ENCODE measurements around the gene POU6F2.

Gene POU6F2

GRCh38 chr7:39069896-39070881, 92.5 kb downstream of the POU6F2 start (continued):
- no peak for TF ChIP-seq ZNF645 (tag by site-specific recombination; IDR thresholded peaks at IDR 0.05)
- no peak for TF ChIP-seq ZBTB8A (tag by site-specific recombination; IDR thresholded peaks at IDR 0.05)
- TF ChIP-seq ZNF302 (tag by site-specific recombination; IDR thresholded peaks at IDR 0.05; ENCODE audit: low read depth) = no peak

- ChIA-PET CTCF (interaction anchor here (0.6 kb wide), 1 partner anchor 14 kb away, joined by 3 read pairs; no protein-coding TSS in a partner anchor), POLR2A (no interaction called here)
- Histone ChIP-seq H3K27ac (ENCODE audit: extremely low read depth, low read depth, low read length) (no peak overlapping the region), H3K9me3 (ENCODE audit: control insufficient read depth, insufficient read depth, low read depth, low read length) (no peaks in the 10 kb centered on the region), H3K4me3 (ENCODE audit: low read depth, low read length) (no peak overlapping the region), H3K4me1 (ENCODE audit: control insufficient read depth, insufficient read depth, low read length) (no peaks in the 10 kb centered on the region), H3K36me3 (ENCODE audit: control insufficient read depth in 2 of 2, insufficient read depth in 1 of 2, low read length in 2 of 2) (no peaks in the 10 kb centered on the region)
- no peak for TF ChIP-seq KLF17 (tag by site-specific recombination; IDR thresholded peaks at IDR 0.05)
- no peak for TF ChIP-seq ZNF394 (tag by site-specific recombination; IDR thresholded peaks at IDR 0.05; ENCODE audit: borderline replicate concordance)
- no peak for TF ChIP-seq ZNF112 (tag by site-specific recombination; IDR thresholded peaks at IDR 0.05)
- TF ChIP-seq ZNF707 (tag by site-specific recombination; IDR thresholded peaks at IDR 0.05) = no peak
- no peak for TF ChIP-seq ZNF280C (tag by site-specific recombination; IDR thresholded peaks at IDR 0.05)
- peak; percentile 21; the same call in 1 of the 2 replicates for TF ChIP-seq ZNF610 (tag by site-specific recombination; IDR thresholded peaks at IDR 0.05; ENCODE audit: borderline replicate concordance)
- TF ChIP-seq ZNF274 (IDR thresholded peaks at IDR 0.05; ENCODE audit: low read length) = no peak
- no peak for TF ChIP-seq ZNF274 (tag by site-specific recombination; IDR thresholded peaks at IDR 0.05; ENCODE audit: borderline replicate concordance)
These were observed 93.4 kb downstream of the POU6F2 start for GRCh38 chr7:39071116-39071515.

- Histone ChIP-seq H3K27ac (ENCODE audit: extremely low read depth, low read depth, low read length) (no peak overlapping the region), H3K4me3 (ENCODE audit: low read depth, low read length) (no peak overlapping the region), H3K4me1 (ENCODE audit: control insufficient read depth, insufficient read depth, low read length) (no peaks in the 10 kb centered on the region), H3K9me3 (ENCODE audit: control insufficient read depth, insufficient read depth, low read depth, low read length) (no peaks in the 10 kb centered on the region), H3K36me3 (ENCODE audit: control insufficient read depth in 2 of 2, insufficient read depth in 1 of 2, low read length in 2 of 2) (no peaks in the 10 kb centered on the region)
- TF ChIP-seq ZNF558 (tag by site-specific recombination; IDR thresholded peaks at IDR 0.05) (no peak), ZNF513 (tag by site-specific recombination; IDR thresholded peaks at IDR 0.05) (no peak), ZSCAN23 (tag by site-specific recombination; IDR thresholded peaks at IDR 0.05) (no peak), PRDM4 (tag by site-specific recombination; IDR thresholded peaks at IDR 0.05) (no peak), KLF7 (tag by site-specific recombination; IDR thresholded peaks at IDR 0.05; ENCODE audit: borderline replicate concordance) (no peak)
- ChIA-PET CTCF (interaction anchor here (1.0 kb wide), 1 partner anchor 11 kb away, joined by 4 read pairs; no protein-coding TSS in a partner anchor), POLR2A (no interaction called here)
These were observed 95.7 kb downstream of the POU6F2 start for GRCh38 chr7:39073432-39073831.

Measured in HEK293 (cell line).